ENCODE data around the gene GABBR2. TPM values are rescaled to one million over a fixed set of nuclear protein-coding genes. Genes with fewer than 3 reads are reported as not detected.

Gene GABBR2
- total RNA-seq, 1 donor from 2014 or later, result not detected

GRCh38 chr9:98259791-98260190 lies 448.9 kb downstream of the GABBR2 start:
- Mint-ChIP-seq H3K36me3 (ENCODE audit: unreplicated experiment) (no peaks in the 10 kb centered on the region), H3K4me3 (ENCODE audit: unreplicated experiment) (no peak overlapping the region), H3K27ac (ENCODE audit: unreplicated experiment) (no peak overlapping the region), H3K4me1 (ENCODE audit: unreplicated experiment) (peaks cover 26% of the 10 kb centered on the region), H3K9me3 (ENCODE audit: unreplicated experiment) (no peaks in the 10 kb centered on the region), H3K27me3 (ENCODE audit: unreplicated experiment) (no peaks in the 10 kb centered on the region)
- no peak for TF ChIP-seq CTCF (IDR thresholded peaks at IDR 0.05)
- DNase-seq (ENCODE audit: extremely low spot score, unreplicated experiment), result no peak

GRCh38 chr9:98256756-98257155 lies 452.0 kb downstream of the GABBR2 start:
- Mint-ChIP-seq H3K36me3 (ENCODE audit: unreplicated experiment) (no peaks in the 10 kb centered on the region), H3K9me3 (ENCODE audit: unreplicated experiment) (no peaks in the 10 kb centered on the region), H3K4me1 (ENCODE audit: unreplicated experiment) (peaks cover 43% of the 10 kb centered on the region), H3K27ac (ENCODE audit: unreplicated experiment) (peak overlapping the region; percentile 99), H3K27me3 (ENCODE audit: unreplicated experiment) (no peaks in the 10 kb centered on the region), H3K4me3 (ENCODE audit: unreplicated experiment) (peak overlapping the region; percentile 92)
- no peak for TF ChIP-seq CTCF (IDR thresholded peaks at IDR 0.05)
- no peak for DNase-seq (ENCODE audit: extremely low spot score, unreplicated experiment)

- peak; percentile 98 for DNase-seq (ENCODE audit: extremely low spot score, unreplicated experiment)
- Mint-ChIP-seq H3K27ac (ENCODE audit: unreplicated experiment) (peak within 1 kb of the TSS; percentile 99), H3K27me3 (ENCODE audit: unreplicated experiment) (no peaks in the 10 kb centered on the region), H3K36me3 (ENCODE audit: unreplicated experiment) (no peaks in the 10 kb centered on the region), H3K4me3 (ENCODE audit: unreplicated experiment) (peak within 1 kb of the TSS; percentile 92), H3K9me3 (ENCODE audit: unreplicated experiment) (no peaks in the 10 kb centered on the region), H3K4me1 (ENCODE audit: unreplicated experiment) (peaks cover 52% of the 10 kb centered on the region)
- TF ChIP-seq CTCF (IDR thresholded peaks at IDR 0.05), result no peak
Observed at GRCh38 chr9:98255578-98256296, 453.0 kb downstream of the GABBR2 start, which contains the start of gene TBC1D2. Gene TBC1D2 (minus strand): TSS chr9:98255649. CDS start chr9:98255541, 108 bp downstream.

- Mint-ChIP-seq H3K4me1 (ENCODE audit: unreplicated experiment) (peaks cover 58% of the 10 kb centered on the region), H3K36me3 (ENCODE audit: unreplicated experiment) (peaks cover 4% of the 10 kb centered on the region), H3K4me3 (ENCODE audit: unreplicated experiment) (peak overlapping the region; percentile 92), H3K9me3 (ENCODE audit: unreplicated experiment) (no peaks in the 10 kb centered on the region), H3K27ac (ENCODE audit: unreplicated experiment) (peak overlapping the region; percentile 99), H3K27me3 (ENCODE audit: unreplicated experiment) (no peaks in the 10 kb centered on the region)
- TF ChIP-seq CTCF (IDR thresholded peaks at IDR 0.05), result no peak
- DNase-seq (ENCODE audit: extremely low spot score, unreplicated experiment), result no peak
Observed at GRCh38 chr9:98255061-98255577, 453.6 kb downstream of the GABBR2 start.

- TF ChIP-seq CTCF (IDR thresholded peaks at IDR 0.05), result no peak
- Mint-ChIP-seq H3K36me3 (ENCODE audit: unreplicated experiment) (peaks cover 8% of the 10 kb centered on the region), H3K27me3 (ENCODE audit: unreplicated experiment) (no peaks in the 10 kb centered on the region), H3K4me1 (ENCODE audit: unreplicated experiment) (peaks cover 63% of the 10 kb centered on the region), H3K27ac (ENCODE audit: unreplicated experiment) (peak overlapping the region; percentile 99), H3K4me3 (ENCODE audit: unreplicated experiment) (peak overlapping the region; percentile 92), H3K9me3 (ENCODE audit: unreplicated experiment) (no peaks in the 10 kb centered on the region)
- no peak for DNase-seq (ENCODE audit: extremely low spot score, unreplicated experiment)
Observed at GRCh38 chr9:98254228-98255060, 454.3 kb downstream of the GABBR2 start.
